K562 (cell line): Measurements from ENCODE around the gene DOCK3. TPM values are rescaled to one million over a fixed set of nuclear protein-coding genes. Genes with fewer than 3 reads are reported as not detected.

Source experiments
- ATAC-seq: fragments of 200-7000 bp; cut with Tn5 transposase; 3 replicates; pipeline ENCODE4 v1.9.1; 2020; ENCODE audit warnings: moderate library complexity
- BruUV-seq: library from RNA; stranded (reverse); fragments of 400-500 nt; replicated peaks from 2 replicates; lab custom pipeline; 2021; lab: Mats Ljungman, UMichigan
- CTCF ChIA-PET: fragments of 300-600 bp; formaldehyde crosslinking; extraction: SDS; loops from one replicate; lab custom pipeline; 2021; ENCODE audit warnings: low intra/inter-chr PET ratio; lab: Yijun Ruan, JAX
- POLR2A ChIA-PET: fragments of 300-600, 350-650 bp; sonication (Branson Sonifier 250); formaldehyde crosslinking; extraction: SDS; loops from one replicate; lab custom pipeline; 2021; ENCODE audit warnings: antibody characterized with exemption, inconsistent platforms; lab: Yijun Ruan, JAX
- DNase-seq, 4 experiments: peaks; one replicate each; pipeline versions ENCODE4 v3.0.0 to v3.0.0-alpha.2; 2011 to 2018; ENCODE audit warnings: low spot score in 3 of 4, mixed read lengths in 3 of 4; ENCODE audit errors: extremely low read depth in 1 of 4
- FAIRE-seq: peaks from 2 replicates; lab custom pipeline; 2011; peaks lifted over from hg19 to GRCh38; lab: Jason Lieb, UNC
- H2AFZ ChIP-seq: 2 replicates; pipeline ENCODE4 v1.6.0; 2011; ENCODE audit warnings: low read depth, low read length, control low read depth, inconsistent platforms
- H3K27ac ChIP-seq: fragments of 200-600 bp; 3 replicates; pipeline ENCODE4 v1.8.0; 2011; ENCODE audit warnings: low read depth, mild to moderate bottlenecking, control low read depth, inconsistent platforms, low read length, moderate library complexity, mixed read lengths; ENCODE audit errors: extremely low read depth
- H3K27me3 ChIP-seq, 2 experiments: fragments of 300-600 bp in 1 of 2; 2 replicates in 1 of 2; 3 replicates in 1 of 2; pipeline versions ENCODE4 v1.6.0 to v1.8.0; 2011; ENCODE audit warnings: inconsistent platforms in 2 of 2, low read length in 2 of 2, mild to moderate bottlenecking in 1 of 2, mixed read lengths in 1 of 2, moderate library complexity in 1 of 2; ENCODE audit not compliant: control insufficient read depth in 2 of 2, insufficient read depth in 2 of 2
- H3K36me3 ChIP-seq: fragments of 300-600 bp; 3 replicates; pipeline ENCODE4 v1.8.0; 2011; ENCODE audit warnings: mild to moderate bottlenecking, low read length, inconsistent platforms; ENCODE audit not compliant: control insufficient read depth, insufficient read depth
- H3K4me1 ChIP-seq, 2 experiments: fragments of 200-600 bp in 1 of 2; replicated peaks in 1 of 2; 2 replicates in 1 of 2; 3 replicates in 1 of 2; pipeline versions ENCODE4 v1.5.1 to v1.8.0; 2011; ENCODE audit warnings: inconsistent platforms in 2 of 2, low read length in 2 of 2, mild to moderate bottlenecking in 1 of 2, mixed read lengths in 1 of 2, moderate library complexity in 1 of 2; ENCODE audit not compliant: control insufficient read depth in 2 of 2, insufficient read depth in 2 of 2
- H3K4me2 ChIP-seq: 2 replicates; pipeline ENCODE4 v1.6.1; 2011; ENCODE audit warnings: low read length, control low read depth, inconsistent platforms, mixed read lengths; ENCODE audit not compliant: insufficient read depth
- H3K4me3 ChIP-seq: fragments of 200-600 bp; sonication (generic), shearing (Covaris generic); 2 replicates; pipeline ENCODE4 v1.5.1; 2016; ENCODE audit warnings: control low read depth, inconsistent platforms
- H3K79me2 ChIP-seq: fragments of 200-600 bp; 3 replicates; pipeline ENCODE4 v1.8.0; 2011; ENCODE audit warnings: low read length, inconsistent platforms; ENCODE audit not compliant: control insufficient read depth, insufficient read depth
- H3K9ac ChIP-seq, 2 experiments: 2 replicates each; pipeline versions ENCODE4 v1.6.0 to v1.6.1; 2011; ENCODE audit warnings: low read depth in 2 of 2, low read length in 2 of 2, control low read depth in 1 of 2, inconsistent platforms in 1 of 2, mild to moderate bottlenecking in 1 of 2, mixed read lengths in 1 of 2; ENCODE audit not compliant: insufficient read depth in 1 of 2
- H3K9me1 ChIP-seq: one replicate; pipeline ENCODE4 v1.6.0; 2011; ENCODE audit warnings: inconsistent platforms, mild to moderate bottlenecking, low read length, moderate library complexity; ENCODE audit not compliant: control insufficient read depth, insufficient read depth
- H3K9me3 ChIP-seq: replicated peaks from 2 replicates; pipeline ENCODE4 v1.5.1; 2011; ENCODE audit warnings: low read depth, low read length, inconsistent platforms; ENCODE audit not compliant: control insufficient read depth, insufficient read depth
- H4K20me1 ChIP-seq: replicated peaks from 2 replicates; pipeline ENCODE4 v1.6.1; 2011; ENCODE audit warnings: low read length, inconsistent platforms, mixed read lengths; ENCODE audit not compliant: control insufficient read depth, insufficient read depth
- E2F6 ChIP-seq, 2 experiments: IDR thresholded peaks; 2 replicates each; pipeline ENCODE4 v1.6.1; 2011; ENCODE audit warnings: borderline replicate concordance in 1 of 2, control low read depth in 1 of 2, low read depth in 1 of 2, low read length in 1 of 2, mild to moderate bottlenecking in 1 of 2, mixed read lengths in 1 of 2, moderate library complexity in 1 of 2; ENCODE audit not compliant: insufficient read depth in 1 of 2, insufficient read length in 1 of 2, poor library complexity in 1 of 2, severe bottlenecking in 1 of 2; ENCODE audit errors: extremely low read depth in 1 of 2
- ELF2 ChIP-seq: fragments of 250-450 bp; sonication (Bioruptor Pico); IDR thresholded peaks from 2 replicates; pipeline ENCODE4 v1.5.0; 2021; ENCODE audit warnings: mild to moderate bottlenecking
- HMG20B ChIP-seq: fragments of 250-450 bp; sonication (Bioruptor Pico); IDR thresholded peaks from 2 replicates; pipeline ENCODE4 v1.5.0; 2021; ENCODE audit warnings: mild to moderate bottlenecking
- HOMEZ ChIP-seq: fragments of 250-450 bp; sonication (Bioruptor Pico); IDR thresholded peaks from 2 replicates; pipeline ENCODE4 v1.4.0; 2020; ENCODE audit warnings: mild to moderate bottlenecking, moderate library complexity
- ZNF79 ChIP-seq: fragments of 250-450 bp; sonication (Bioruptor Pico); IDR thresholded peaks from 2 replicates; pipeline ENCODE4 v1.4.0; 2020; ENCODE audit warnings: low read depth, mild to moderate bottlenecking, moderate library complexity
- WGBS: fragments of 100-300 bp; shearing (Covaris generic); methylation state at CpG from one replicate; pipeline ENCODE4 v1.1.6; 2016; ENCODE audit warnings: low coverage, mixed read lengths; ENCODE audit not compliant: insufficient coverage; ENCODE audit errors: missing lambda C conversion rate; 5-methylcytosine and 5-hydroxymethylcytosine counted together
- in situ Hi-C: fragments of 300-500 bp; cut with MboI; formaldehyde crosslinking; loops from 4 replicates; pipeline ENCODE4 v1.15.0; 2018; ENCODE audit warnings: inconsistent platforms, mixed read lengths
- intact Hi-C: fragments of 100-400 bp; cut with micrococcal nuclease; formaldehyde crosslinking; loops from 2 replicates; pipeline ENCODE4 v1.14.2; 2022
- polyA plus RNA-seq, 8 experiments: library from polyadenylated mRNA; depleted of rRNA in 4 of 8; stranded (reverse) in 5 of 8; unstranded in 3 of 8; fragments of >200 nt; fragmentation: Nextera tagmentation in 2 of 8; fragmentation: Illumina TruSeq in 1 of 8; extraction: Ambion mirVana in 2 of 8; extraction: Trizol in 1 of 8; gene quantifications; 2 replicates each; pipeline versions ENCODE4 v1.2.1 to v1.2.3, GENCODE V29; 2011 to 2014; ENCODE audit warnings: inconsistent platforms in 1 of 8, missing spikeins in 1 of 8
- total RNA-seq, 7 experiments: library from RNA; depleted of rRNA in 6 of 7; stranded (reverse); fragments of >200 nt in 6 of 7; fragmentation: Illumina TruSeq in 2 of 7; extraction: Trizol in 2 of 7; gene quantifications; 2 replicates each; pipeline versions ENCODE4 v1.2.1 to v1.2.3, GENCODE V29; 2011 to 2021; ENCODE audit warnings: low replicate concordance in 1 of 7

The DOCK3 gene
- total and polyA plus RNA-seq, 9 of the 15 experiments (the other 6 are each of a cell fraction or from before 2014, with no cell fraction given): under 0.01 to 0.03 (median 0.01) TPM; not detected in 4

GRCh38 chr3:50811893-50812292 lies 137.2 kb downstream of the DOCK3 start:
- Histone ChIP-seq H3K27me3 (no peaks in the 10 kb centered on the region; a peak in 1 of 5 replicates), H2AFZ (no peak overlapping the region), H3K4me2 (no peak overlapping the region), H3K36me3 (no peaks in the 10 kb centered on the region), H3K4me3 (no peak overlapping the region), H4K20me1 (no peaks in the 10 kb centered on the region), H3K9me3 (no peaks in the 10 kb centered on the region), H3K4me1 (no peaks in the 10 kb centered on the region), H3K9me1 (no peaks in the 10 kb centered on the region), H3K79me2 (no peaks in the 10 kb centered on the region), H3K9ac (no peak overlapping the region), H3K27ac (no peak overlapping the region)
- FAIRE-seq: no peak
- WGBS: 0% methylated on average over 5 of the region's 5 CpGs
- BruUV-seq: no TSS peak
- DNase-seq: no peak
- CTCF ChIA-PET: no interaction called here
- intact Hi-C loops: no loop called here
- no peak for ATAC-seq
- in situ Hi-C loops: no loop called here
- TF ChIP-seq ZNF79 (CRISPR knock-in tag) (no peak), E2F6 (IDR thresholded peaks at IDR 0.05; ENCODE audit: borderline replicate concordance in 1 of 2, extremely low read depth in 1 of 2, insufficient read depth in 1 of 2, insufficient read length in 1 of 2, low read depth in 1 of 2, low read length in 1 of 2, poor library complexity in 1 of 2, severe bottlenecking in 1 of 2) (no peak), HOMEZ (CRISPR knock-in tag) (no peak), HMG20B (no peak), ELF2 (no peak)
- POLR2A ChIA-PET: no interaction called here
